Measurements from ENCODE around the gene PCP2. TPM values are rescaled to one million over a fixed set of nuclear protein-coding genes. Genes with fewer than 3 reads are reported as not detected.

Gene PCP2
- total and polyA plus RNA-seq, 2 experiments from 2014 or later = 0.60 TPM; not detected in 1

DNA sequence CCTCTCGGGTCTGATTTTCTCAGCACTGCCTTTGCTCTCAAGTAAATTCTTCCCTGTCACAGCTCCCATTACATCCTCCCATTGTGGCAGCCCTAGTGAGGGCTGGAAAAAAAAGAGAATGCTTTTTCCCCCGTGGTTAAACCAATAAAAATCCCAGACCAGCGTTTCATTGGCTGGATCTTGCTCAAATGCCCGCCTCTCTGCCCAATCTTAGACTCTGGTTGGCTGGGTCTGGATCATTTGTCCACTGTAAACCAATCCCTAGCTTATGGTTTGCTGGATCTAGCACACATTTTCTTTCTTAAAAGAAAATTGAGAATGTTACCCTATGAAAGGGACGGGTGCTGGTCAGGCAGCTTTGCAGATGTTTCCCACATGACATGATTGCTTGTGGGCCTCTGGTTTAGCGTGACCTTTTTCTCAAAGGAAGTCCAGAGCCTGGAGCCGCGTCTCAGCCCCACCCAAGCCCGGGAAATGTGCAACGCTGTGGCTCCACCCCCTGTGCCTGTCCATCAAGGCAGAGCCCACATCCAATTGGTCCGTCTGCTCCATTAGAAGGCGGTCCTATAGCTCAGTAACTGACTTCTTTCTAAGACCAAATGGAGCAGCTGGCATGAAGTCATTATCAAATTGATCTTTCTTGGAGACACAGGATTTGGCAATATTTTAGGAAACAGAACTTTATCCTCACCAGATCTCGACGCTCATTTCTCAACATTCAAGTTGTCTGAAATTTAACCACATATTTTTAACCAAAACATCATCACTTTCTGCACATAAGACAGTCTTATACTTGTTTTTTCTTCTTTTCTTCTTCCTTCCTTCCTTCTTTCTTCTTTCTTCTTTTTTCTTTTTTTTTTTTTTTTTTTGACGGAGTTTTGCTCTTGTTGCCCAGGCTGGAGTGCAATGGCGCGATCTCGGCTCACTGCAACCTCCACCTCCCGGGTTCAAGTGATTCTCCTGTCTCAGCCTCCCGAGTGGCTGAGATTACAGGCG is 40.8 kb upstream of the PCP2 start:
- Histone ChIP-seq H3K79me2 (no peaks in the 10 kb centered on the region), H3K27ac (no peak overlapping the region), H4K20me1 (ENCODE audit: insufficient read depth, poor library complexity, severe bottlenecking) (no peaks in the 10 kb centered on the region), H2AFZ (no peak overlapping the region), H3K27me3 (peaks cover 35% of the 10 kb centered on the region), H3K36me3 (replicated peaks; ENCODE audit: insufficient read depth, low read depth) (no peaks in the 10 kb centered on the region), H3K4me1 (ENCODE audit: insufficient read depth) (no peaks in the 10 kb centered on the region), H3K4me3 (no peak overlapping the region), H3K9me2 (replicated peaks; ENCODE audit: insufficient read depth) (no peaks in the 10 kb centered on the region), H3K4me2 (no peak overlapping the region), H3K9me3 (ENCODE audit: low read depth) (no peaks in the 10 kb centered on the region)
- DNase-seq (ENCODE audit: low spot score) = peak; percentile 68
- TF ChIP-seq, protein P1, sequence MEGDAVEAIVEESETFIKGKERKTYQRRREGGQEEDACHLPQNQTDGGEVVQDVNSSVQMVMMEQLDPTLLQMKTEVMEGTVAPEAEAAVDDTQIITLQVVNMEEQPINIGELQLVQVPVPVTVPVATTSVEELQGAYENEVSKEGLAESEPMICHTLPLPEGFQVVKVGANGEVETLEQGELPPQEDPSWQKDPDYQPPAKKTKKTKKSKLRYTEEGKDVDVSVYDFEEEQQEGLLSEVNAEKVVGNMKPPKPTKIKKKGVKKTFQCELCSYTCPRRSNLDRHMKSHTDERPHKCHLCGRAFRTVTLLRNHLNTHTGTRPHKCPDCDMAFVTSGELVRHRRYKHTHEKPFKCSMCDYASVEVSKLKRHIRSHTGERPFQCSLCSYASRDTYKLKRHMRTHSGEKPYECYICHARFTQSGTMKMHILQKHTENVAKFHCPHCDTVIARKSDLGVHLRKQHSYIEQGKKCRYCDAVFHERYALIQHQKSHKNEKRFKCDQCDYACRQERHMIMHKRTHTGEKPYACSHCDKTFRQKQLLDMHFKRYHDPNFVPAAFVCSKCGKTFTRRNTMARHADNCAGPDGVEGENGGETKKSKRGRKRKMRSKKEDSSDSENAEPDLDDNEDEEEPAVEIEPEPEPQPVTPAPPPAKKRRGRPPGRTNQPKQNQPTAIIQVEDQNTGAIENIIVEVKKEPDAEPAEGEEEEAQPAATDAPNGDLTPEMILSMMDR (IDR thresholded peaks at IDR 0.05; ENCODE audit: poor library complexity) = no peak
- TF ChIP-seq EZH2 (IDR thresholded peaks at IDR 0.05; ENCODE audit: borderline replicate concordance) (no peak), EZH2phosphoT487 (IDR thresholded peaks at IDR 0.05; ENCODE audit: low read depth, severe bottlenecking, unreplicated experiment) (no peak)
- 64% methylated on average over 20 of the region's 21 CpGs for WGBS (ENCODE audit: low lambda C conversion rate, missing lambda C conversion rate)

DNA sequence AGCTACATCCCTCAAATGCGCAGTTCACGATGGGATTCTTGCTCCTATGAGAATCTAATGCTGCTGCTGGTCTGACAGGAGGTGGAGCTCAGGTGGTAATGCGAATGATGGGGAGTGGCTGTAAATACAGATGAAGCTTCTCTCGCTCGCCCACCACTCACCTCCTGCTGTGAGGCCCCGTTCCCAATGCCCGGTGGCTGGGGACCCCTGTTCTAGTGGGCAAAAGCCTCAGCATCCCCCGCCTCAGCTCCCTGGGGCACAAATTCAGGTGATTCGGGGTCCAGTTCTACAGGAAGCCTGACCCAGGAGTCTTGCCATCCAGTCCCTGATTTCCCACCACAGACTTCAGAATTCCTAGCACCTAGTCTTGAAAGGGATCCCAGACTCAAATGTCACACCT is 39.0 kb upstream of the PCP2 start:
- H3K4me2 ChIP-seq = no peak overlapping the region
- TF ChIP-seq EZH2phosphoT487 (IDR thresholded peaks at IDR 0.05; ENCODE audit: low read depth, severe bottlenecking, unreplicated experiment) = no peak
- TF ChIP-seq EZH2 (IDR thresholded peaks at IDR 0.05; ENCODE audit: borderline replicate concordance) = no peak
- TF ChIP-seq, protein P1 (IDR thresholded peaks at IDR 0.05; ENCODE audit: poor library complexity) = no peak
- H2AFZ ChIP-seq = no peak overlapping the region
- H3K27ac ChIP-seq = no peak overlapping the region
- no peaks in the 10 kb centered on the region for H3K9me2 ChIP-seq (replicated peaks; ENCODE audit: insufficient read depth)
- no peaks in the 10 kb centered on the region for H3K4me1 ChIP-seq (ENCODE audit: insufficient read depth)
- H4K20me1 ChIP-seq (ENCODE audit: insufficient read depth, poor library complexity, severe bottlenecking) = no peaks in the 10 kb centered on the region
- H3K4me3 ChIP-seq = no peak overlapping the region
- WGBS (ENCODE audit: low lambda C conversion rate, missing lambda C conversion rate) = 61% methylated on average over 9 of the region's 9 CpGs
- no peaks in the 10 kb centered on the region for H3K9me3 ChIP-seq (ENCODE audit: low read depth)
- no peaks in the 10 kb centered on the region for H3K79me2 ChIP-seq
- H3K27me3 ChIP-seq = peaks cover 42% of the 10 kb centered on the region
- H3K36me3 ChIP-seq (replicated peaks; ENCODE audit: insufficient read depth, low read depth) = no peaks in the 10 kb centered on the region
- no peak for DNase-seq (ENCODE audit: low spot score)

DNA sequence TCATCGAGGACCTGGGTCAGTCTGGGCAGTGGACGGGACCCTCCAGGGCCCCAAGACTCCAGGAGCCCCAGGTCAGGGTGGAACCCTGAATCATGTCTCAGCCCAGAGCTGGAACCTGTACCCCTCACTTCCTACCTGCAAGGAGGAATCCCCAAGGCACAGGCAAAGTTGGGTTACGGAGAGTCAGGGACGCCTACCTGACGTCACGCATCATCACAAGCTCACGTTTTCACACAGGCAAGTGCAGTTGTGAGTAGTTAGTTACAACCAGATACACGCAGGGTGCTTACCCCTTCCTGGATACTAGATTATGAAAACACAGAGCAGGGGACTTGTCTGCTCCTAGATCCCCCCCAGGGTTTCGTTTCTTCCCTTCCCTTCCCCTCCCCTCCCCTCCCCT is 37.3 kb upstream of the PCP2 start:
- 42% methylated on average over 8 of the region's 9 CpGs for WGBS (ENCODE audit: low lambda C conversion rate, missing lambda C conversion rate)
- Histone ChIP-seq H3K27ac (no peak overlapping the region), H3K27me3 (peaks cover 42% of the 10 kb centered on the region), H2AFZ (no peak overlapping the region), H3K9me3 (ENCODE audit: low read depth) (no peaks in the 10 kb centered on the region), H3K4me2 (peak overlapping the region; percentile 71), H4K20me1 (ENCODE audit: insufficient read depth, poor library complexity, severe bottlenecking) (no peaks in the 10 kb centered on the region), H3K4me3 (no peak overlapping the region), H3K4me1 (ENCODE audit: insufficient read depth) (no peaks in the 10 kb centered on the region), H3K9me2 (replicated peaks; ENCODE audit: insufficient read depth) (no peaks in the 10 kb centered on the region), H3K79me2 (no peaks in the 10 kb centered on the region), H3K36me3 (replicated peaks; ENCODE audit: insufficient read depth, low read depth) (no peaks in the 10 kb centered on the region)
- no peak for DNase-seq (ENCODE audit: low spot score)
- TF ChIP-seq, protein P1 (IDR thresholded peaks at IDR 0.05; ENCODE audit: poor library complexity) = no peak
- no peak for TF ChIP-seq EZH2 (IDR thresholded peaks at IDR 0.05; ENCODE audit: borderline replicate concordance)
- TF ChIP-seq EZH2phosphoT487 (IDR thresholded peaks at IDR 0.05; ENCODE audit: low read depth, severe bottlenecking, unreplicated experiment) = no peak
